Muscle of back (tissue), 11 donors: Measurements from ENCODE around the gene ARHGEF3. TPM values are rescaled to one million over a fixed set of nuclear protein-coding genes. Genes with fewer than 3 reads are reported as not detected.
"Not testable (repeated sequence)": the region's sequence is repeated elsewhere in the genome, so short reads cannot be mapped to it uniquely, and the experiment has no call there.

Experiments
- DNase-seq, 3 donors: peaks; one replicate each; pipeline versions ENCODE4 v3.0.0 to v3.0.0-alpha.2; 2013
- polyA plus RNA-seq, 10 donors: library from polyadenylated mRNA; unstranded; fragments of 120-200 nt; gene quantifications; one replicate each; pipeline ENCODE4 v1.2.1, GENCODE V29; 2013; ENCODE audit not compliant: insufficient read length in 10 of 10

The ARHGEF3 gene
- polyA plus RNA-seq, 10 donors = 22.6 to 31.0 (median 29.2) TPM

GRCh38 chr3:56773986-56774385 lies 27.8 kb downstream of the ARHGEF3 start:
- DNase-seq = no peak

GRCh38 chr3:56772952-56773938 lies 28.5 kb downstream of the ARHGEF3 start:
- DNase-seq = no peak

- no peak for DNase-seq
These were observed 30.4 kb downstream of the ARHGEF3 start for GRCh38 chr3:56771376-56771775.

- DNase-seq = peak; percentile 26 to 80 (median 48)
These were observed 32.5 kb downstream of the ARHGEF3 start for GRCh38 chr3:56769116-56769707.

- no peak for DNase-seq
These were observed 36.7 kb downstream of the ARHGEF3 start for GRCh38 chr3:56764904-56765547.

GRCh38 chr3:56764184-56764583 lies 37.6 kb downstream of the ARHGEF3 start:
- no peak for DNase-seq

GRCh38 chr3:56763233-56763632 lies 38.5 kb downstream of the ARHGEF3 start:
- no peak for DNase-seq

GRCh38 chr3:56762718-56763117 lies 39.0 kb downstream of the ARHGEF3 start:
- DNase-seq = no peak

GRCh38 chr3:56761887-56762651 lies 39.7 kb downstream of the ARHGEF3 start:
- no peak for DNase-seq

GRCh38 chr3:56761023-56761422 lies 40.7 kb downstream of the ARHGEF3 start:
- DNase-seq = no peak

GRCh38 chr3:56759532-56759931 lies 42.2 kb downstream of the ARHGEF3 start:
- DNase-seq = no peak

GRCh38 chr3:56758539-56758981 lies 43.2 kb downstream of the ARHGEF3 start:
- peak in 2 of 3 donors; percentile 41 to 51 for DNase-seq

GRCh38 chr3:56758042-56758441 lies 43.7 kb downstream of the ARHGEF3 start:
- DNase-seq = not testable (repeated sequence)

- DNase-seq = peak in 1 of 3 donors; percentile 31
These were observed 46.9 kb downstream of the ARHGEF3 start for GRCh38 chr3:56754741-56755417.

GRCh38 chr3:56753206-56753820 lies 48.4 kb downstream of the ARHGEF3 start:
- no peak for DNase-seq

- no peak for DNase-seq
These were observed 50.6 kb downstream of the ARHGEF3 start for GRCh38 chr3:56751056-56751707.

GRCh38 chr3:56748663-56749231 lies 53.0 kb downstream of the ARHGEF3 start:
- peak in 1 of 3 donors; percentile 26 for DNase-seq

GRCh38 chr3:56747150-56747549 lies 54.6 kb downstream of the ARHGEF3 start:
- no peak for DNase-seq

- no peak for DNase-seq
These were observed 57.7 kb downstream of the ARHGEF3 start for GRCh38 chr3:56744016-56744415.

GRCh38 chr3:56742887-56743286 lies 58.9 kb downstream of the ARHGEF3 start:
- no peak for DNase-seq
